Testis (tissue), 3 donors: ENCODE results near the gene NUP50. TPM values are rescaled to one million over a fixed set of nuclear protein-coding genes. Genes with fewer than 3 reads are reported as not detected.

Experiments used
- DNase-seq: peaks from one replicate; pipeline ENCODE4 v3.0.0-alpha.2; 2019
- H3K27ac ChIP-seq, 2 donors: fragments of 200-600 bp; sonication (generic); one replicate each; pipeline ENCODE4 v1.5.1; 2019
- H3K27me3 ChIP-seq: fragments of 200-600 bp; sonication (generic); one replicate; pipeline ENCODE4 v1.5.1; 2019
- H3K36me3 ChIP-seq: fragments of 200-600 bp; sonication (generic); one replicate; pipeline ENCODE4 v1.5.1; 2017; ENCODE audit warnings: low read depth; ENCODE audit errors: missing control alignments
- H3K4me1 ChIP-seq: fragments of 200-600 bp; sonication (generic); one replicate; pipeline ENCODE4 v1.5.1; 2019
- H3K4me3 ChIP-seq, 2 donors: fragments of 200-600 bp; sonication (generic); one replicate each; pipeline ENCODE4 v1.5.1; 2017 to 2019
- H3K9me3 ChIP-seq: fragments of 200-600 bp; sonication (generic); one replicate; pipeline ENCODE4 v1.5.1; 2017
- CTCF ChIP-seq, 3 experiments: fragments of 450-650 bp in 2 of 3; fragments of 200-600 bp in 1 of 3; sonication (generic) in 1 of 3; IDR thresholded peaks; one replicate each; pipeline ENCODE4 v1.5.1; 2016 to 2019; ENCODE audit warnings: antibody characterized with exemption in 3 of 3, mild to moderate bottlenecking in 2 of 3, moderate library complexity in 1 of 3
- POLR2A ChIP-seq: fragments of 450-650 bp; IDR thresholded peaks from one replicate; pipeline ENCODE4 v1.6.1; 2017; ENCODE audit warnings: antibody characterized with exemption, mild to moderate bottlenecking, moderate library complexity
- WGBS, 2 donors: methylation state at CpG; one replicate each; pipeline ENCODE4 v1.1.5; 2018; 5-methylcytosine and 5-hydroxymethylcytosine counted together
- intact Hi-C: fragments of 100-400 bp; cut with DNase I; formaldehyde crosslinking; loops from one replicate; pipeline ENCODE4 v1.15.1; 2023; ENCODE audit warnings: low total_unique reads
- polyA plus RNA-seq: library from polyadenylated mRNA; stranded (reverse); fragments of 350-450 nt; fragmentation: Illumina TruSeq; extraction: RNeasy Lipid Tissue Mini Kit (QIAGEN cat#74804); gene quantifications from one replicate; pipeline ENCODE4 v1.2.3, GENCODE V29; 2014; ENCODE audit warnings: low read depth, low replicate concordance; ENCODE audit not compliant: insufficient read depth
- total RNA-seq, 2 donors: library from RNA; depleted of rRNA; stranded (reverse); fragments of >200 nt; gene quantifications; one replicate each; pipeline ENCODE4 v1.2.3, GENCODE V29; 2016

The NUP50 gene
- total and polyA plus RNA-seq, 3 donors from 2014 or later = 66.2 to 120 (median 119) TPM

GRCh38 chr22:45149671-45150070, 14.1 kb upstream of the NUP50 start:
- no peaks in the 10 kb centered on the region for H3K27me3 ChIP-seq
- H3K36me3 ChIP-seq = no peaks in the 10 kb centered on the region
- intact Hi-C loops = no loop called here
- 89 to 96% methylated on average over 2 of the region's 2 CpGs for WGBS, 2 donors
- DNase-seq = no peak
- no peaks in the 10 kb centered on the region for H3K4me1 ChIP-seq
- no peaks in the 10 kb centered on the region for H3K9me3 ChIP-seq
- no peak overlapping the region for H3K27ac ChIP-seq
- no peak for TF ChIP-seq POLR2A
- no peak for TF ChIP-seq CTCF (IDR thresholded peaks at IDR 0.05)
- no peak overlapping the region for H3K4me3 ChIP-seq

GRCh38 chr22:45150139-45150538, 13.6 kb upstream of the NUP50 start:
- no peak overlapping the region for H3K27ac ChIP-seq
- H3K9me3 ChIP-seq = no peaks in the 10 kb centered on the region
- no peak overlapping the region for H3K4me3 ChIP-seq
- H3K36me3 ChIP-seq = no peaks in the 10 kb centered on the region
- 87 to 92% methylated on average over 2 of the region's 2 CpGs for WGBS, 2 donors
- intact Hi-C loops = no loop called here
- TF ChIP-seq CTCF (IDR thresholded peaks at IDR 0.05) = no peak
- TF ChIP-seq POLR2A = no peak
- no peaks in the 10 kb centered on the region for H3K27me3 ChIP-seq
- H3K4me1 ChIP-seq = no peaks in the 10 kb centered on the region
- no peak for DNase-seq

GRCh38 chr22:45151503-45151902, 12.2 kb upstream of the NUP50 start:
- H3K27ac ChIP-seq = no peak overlapping the region
- intact Hi-C loops = no loop called here
- H3K4me3 ChIP-seq = no peak overlapping the region
- H3K36me3 ChIP-seq = no peaks in the 10 kb centered on the region
- no peaks in the 10 kb centered on the region for H3K4me1 ChIP-seq
- no peaks in the 10 kb centered on the region for H3K27me3 ChIP-seq
- H3K9me3 ChIP-seq = no peaks in the 10 kb centered on the region
- TF ChIP-seq CTCF (IDR thresholded peaks at IDR 0.05) = no peak
- TF ChIP-seq POLR2A = no peak
- DNase-seq = no peak
- 84 to 88% methylated on average over 6 of the region's 6 CpGs for WGBS, 2 donors

GRCh38 chr22:45154383-45154782, 9.3 kb upstream of the NUP50 start:
- Histone ChIP-seq H3K27ac (no peak overlapping the region), H3K27me3 (no peaks in the 10 kb centered on the region), H3K4me1 (peaks cover 12% of the 10 kb centered on the region), H3K4me3 (no peak overlapping the region), H3K9me3 (no peaks in the 10 kb centered on the region), H3K36me3 (no peaks in the 10 kb centered on the region)
- no peak for DNase-seq
- TF ChIP-seq POLR2A (no peak), CTCF (IDR thresholded peaks at IDR 0.05) (no peak)
- 93 to 95% methylated on average over 3 of the region's 3 CpGs for WGBS, 2 donors
- intact Hi-C loops = no loop called here

GRCh38 chr22:45155050-45155840, 8.5 kb upstream of the NUP50 start:
- Histone ChIP-seq H3K36me3 (no peaks in the 10 kb centered on the region), H3K4me1 (peaks cover 18% of the 10 kb centered on the region), H3K9me3 (no peaks in the 10 kb centered on the region), H3K27ac (no peak overlapping the region), H3K27me3 (no peaks in the 10 kb centered on the region), H3K4me3 (no peak overlapping the region)
- intact Hi-C loops = no loop called here
- TF ChIP-seq CTCF (IDR thresholded peaks at IDR 0.05) = no peak
- TF ChIP-seq POLR2A = no peak
- 89 to 92% methylated on average over 9 of the region's 9 CpGs for WGBS, 2 donors
- no peak for DNase-seq
